ENCODE results near the gene FAM118B.

DNA sequence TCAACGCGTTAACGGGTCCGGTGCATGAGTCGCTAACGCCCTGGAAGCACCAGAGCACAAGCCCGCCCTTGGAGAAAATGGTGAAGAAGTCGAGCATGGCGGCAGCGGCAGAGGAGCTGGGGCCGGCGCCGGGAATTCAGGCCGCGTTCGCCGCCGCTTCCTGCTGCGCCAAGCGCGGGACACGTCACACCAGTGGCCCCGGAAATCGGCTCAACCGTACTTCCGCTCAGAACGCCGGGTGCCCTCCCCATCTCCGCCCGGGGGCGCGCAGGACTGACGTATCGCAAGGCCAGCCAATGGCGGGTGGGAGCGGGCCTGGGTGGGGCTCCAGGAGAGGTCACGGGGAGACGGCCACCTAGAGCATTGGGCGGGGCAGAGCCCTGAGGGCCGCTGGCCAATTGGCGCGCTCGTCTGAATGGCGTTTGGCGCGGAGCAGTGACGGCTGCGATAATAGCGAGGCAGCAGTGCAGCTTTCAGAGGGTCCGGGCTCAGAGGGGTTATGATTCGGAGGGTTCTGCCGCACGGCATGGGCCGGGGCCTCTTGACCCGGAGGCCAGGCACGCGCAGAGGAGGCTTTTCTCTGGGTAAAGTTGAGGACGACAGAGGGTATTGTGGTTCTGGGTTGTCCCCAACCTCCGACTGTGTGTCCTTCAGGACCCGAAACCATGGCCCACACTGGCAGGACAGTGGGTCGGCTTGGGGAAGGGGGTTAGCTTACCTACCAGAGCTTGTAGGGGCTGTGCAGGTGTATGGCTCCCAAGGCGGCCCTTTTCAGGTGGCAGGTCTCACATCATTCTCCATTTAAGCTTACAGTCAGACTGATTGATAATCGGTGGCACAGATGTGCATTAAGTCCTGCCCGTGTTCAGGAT lies 57.4 kb downstream of the FAM118B start, which contains the start of the genes FOXRED1 and SRPRA:
- TF ChIP-seq CREB5 (CRISPR knock-in tag; IDR thresholded peaks at IDR 0.05; ENCODE audit: low read depth) (no peak), TOX (CRISPR knock-in tag; IDR thresholded peaks at IDR 0.05; ENCODE audit: borderline replicate concordance) (no peak), ZNF8 (CRISPR knock-in tag; IDR thresholded peaks at IDR 0.05) (no peak), ZNF70 (CRISPR knock-in tag; IDR thresholded peaks at IDR 0.05) (no peak), ZFP3 (CRISPR knock-in tag; IDR thresholded peaks at IDR 0.05) (no peak), ZC3H10 (CRISPR knock-in tag; IDR thresholded peaks at IDR 0.05) (no peak)
